Measurements from ENCODE around the gene MYCL.

DNA sequence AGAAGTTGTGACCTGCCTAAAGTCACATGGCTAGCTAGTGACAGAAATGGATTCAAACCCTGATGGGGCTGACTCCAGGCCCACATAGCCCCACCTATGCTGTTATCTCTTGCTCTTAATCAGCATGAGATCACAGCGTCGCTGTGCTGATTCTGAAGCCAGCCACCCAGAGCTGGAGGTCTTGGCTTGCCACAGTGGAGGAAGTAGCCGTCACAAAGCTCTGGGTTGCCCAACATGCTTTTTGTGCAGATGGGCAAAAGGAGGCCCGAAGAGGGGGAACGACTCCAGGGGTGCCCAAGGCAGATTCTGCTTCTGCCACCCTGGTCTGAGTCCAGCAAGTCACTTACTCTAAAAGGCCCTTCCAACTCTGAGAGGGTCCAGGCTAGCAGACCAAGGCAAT, 38.5 kb upstream of the MYCL start:
- no peak for TF ChIP-seq ESRRG (CRISPR knock-in tag; IDR thresholded peaks at IDR 0.05)
- no peak for TF ChIP-seq CREB5 (CRISPR knock-in tag; IDR thresholded peaks at IDR 0.05; ENCODE audit: low read depth)
- TF ChIP-seq BACH2 (CRISPR knock-in tag; IDR thresholded peaks at IDR 0.05; ENCODE audit: borderline replicate concordance), result no peak
- TF ChIP-seq PPARA (CRISPR knock-in tag; IDR thresholded peaks at IDR 0.05; ENCODE audit: borderline replicate concordance), result no peak
- TF ChIP-seq PATZ1 (CRISPR knock-in tag; IDR thresholded peaks at IDR 0.05; ENCODE audit: borderline replicate concordance), result no peak

All from SK-N-SH treated with all-trans-retinoic acid at 6 μM for 48 hours (cell line).